ENCODE results near the gene SLC24A3. TPM values are rescaled to one million over a fixed set of nuclear protein-coding genes. Genes with fewer than 3 reads are reported as not detected.

Gene SLC24A3
- total and polyA plus RNA-seq, 2 experiments from 2014 or later, result 0.81 to 2.5 TPM

- Histone ChIP-seq H3K36me3 (ENCODE audit: insufficient read depth) (no peaks in the 10 kb centered on the region), H3F3A (replicated peaks; ENCODE audit: low read depth) (no peaks in the 10 kb centered on the region), H3K79me2 (replicated peaks; ENCODE audit: insufficient read depth) (no peaks in the 10 kb centered on the region), H3K27me3 (ENCODE audit: insufficient read depth) (no peaks in the 10 kb centered on the region), H4K20me1 (replicated peaks; ENCODE audit: insufficient read depth) (no peaks in the 10 kb centered on the region), H3K4me2 (no peak overlapping the region), H3K4me3 (no peak overlapping the region), H2AFZ (no peak overlapping the region), H3K9me2 (ENCODE audit: insufficient read depth) (peaks cover 10% of the 10 kb centered on the region; the same call in 1 of the 2 replicates), H3K27ac (ENCODE audit: low read depth) (no peak overlapping the region), H3K4me1 (ENCODE audit: insufficient read depth) (0 out of 2 replicates have a peak, but pooled peaks cover 4% of the 10 kb centered on the region)
- DNase-seq (ENCODE audit: low spot score) (no peak), ATAC-seq (no peak)
- no peak for TF ChIP-seq JUNB (IDR thresholded peaks at IDR 0.05; ENCODE audit: unreplicated experiment)
- no peak for TF ChIP-seq STAT1 (IDR thresholded peaks at IDR 0.05; ENCODE audit: unreplicated experiment)
- TF ChIP-seq NANOG (IDR thresholded peaks at IDR 0.05; ENCODE audit: borderline replicate concordance), result no peak
- H3K27me3 Mint-ChIP-seq (ENCODE audit: insufficient read depth, low read depth, poor library complexity), result peaks cover 5% of the 10 kb centered on the region
- H3K36me3 Mint-ChIP-seq (ENCODE audit: low read depth), result no peaks in the 10 kb centered on the region
- H3K9me3 Mint-ChIP-seq, result no peaks in the 10 kb centered on the region; the same call in 2 of the 3 replicates
- H3K4me3 Mint-ChIP-seq, result no peak overlapping the region
- H3K27ac Mint-ChIP-seq, result no peak overlapping the region
- H3K4me1 Mint-ChIP-seq, result peaks cover 5% of the 10 kb centered on the region; the same call in 2 of the 3 replicates
Observed at GRCh38 chr20:19473216-19473921, 260.9 kb downstream of the SLC24A3 start.

- Mint-ChIP-seq H3K4me3 (no peak overlapping the region), H3K4me1 (peaks cover 5% of the 10 kb centered on the region; the same call in 2 of the 3 replicates), H3K27me3 (ENCODE audit: insufficient read depth, low read depth, poor library complexity) (peaks cover 2% of the 10 kb centered on the region), H3K9me3 (no peaks in the 10 kb centered on the region; the same call in 2 of the 3 replicates), H3K36me3 (ENCODE audit: low read depth) (no peaks in the 10 kb centered on the region), H3K27ac (no peak overlapping the region)
- H3K79me2 ChIP-seq (replicated peaks; ENCODE audit: insufficient read depth), result no peaks in the 10 kb centered on the region
- H3K36me3 ChIP-seq (ENCODE audit: insufficient read depth), result no peaks in the 10 kb centered on the region
- H3K4me1 ChIP-seq (ENCODE audit: insufficient read depth), result 0 out of 2 replicates have a peak, but pooled peaks cover 4% of the 10 kb centered on the region
- no peaks in the 10 kb centered on the region for H4K20me1 ChIP-seq (replicated peaks; ENCODE audit: insufficient read depth)
- TF ChIP-seq ETS1 (IDR thresholded peaks at IDR 0.05), result no peak
- no peak for TF ChIP-seq ZNF462 (CRISPR knock-in tag; IDR thresholded peaks at IDR 0.05)
- no peak overlapping the region for H3K27ac ChIP-seq (ENCODE audit: low read depth)
- no peak for DNase-seq (ENCODE audit: low spot score)
- H3F3A ChIP-seq (replicated peaks; ENCODE audit: low read depth), result no peaks in the 10 kb centered on the region
- H3K9me2 ChIP-seq (ENCODE audit: insufficient read depth), result 0 out of 2 replicates have a peak, but pooled peaks cover 6% of the 10 kb centered on the region
- no peaks in the 10 kb centered on the region for H3K27me3 ChIP-seq (ENCODE audit: insufficient read depth)
- no peak for ATAC-seq
- no peak overlapping the region for H3K4me2 ChIP-seq
- H3K4me3 ChIP-seq, result no peak overlapping the region
- H2AFZ ChIP-seq, result no peak overlapping the region
Observed at GRCh38 chr20:19473922-19474286, 261.5 kb downstream of the SLC24A3 start.
